Endodermal cell (in vitro differentiated cells): Measurements from ENCODE around the gene DACH1. TPM values are rescaled to one million over a fixed set of nuclear protein-coding genes. Genes with fewer than 3 reads are reported as not detected.

Experiments
- DNase-seq: peaks from one replicate; pipeline ENCODE4 v3.0.0-alpha.2; 2017
- H3K27ac ChIP-seq: 2 replicates; pipeline ENCODE4 v1.5.1; 2013; ENCODE audit warnings: mild to moderate bottlenecking, low read depth, low read length, moderate library complexity
- H3K27me3 ChIP-seq: 2 replicates; pipeline ENCODE4 v1.6.1; 2013; ENCODE audit warnings: mild to moderate bottlenecking, low read length, moderate library complexity; ENCODE audit not compliant: insufficient read depth, control insufficient read depth, poor library complexity, severe bottlenecking
- H3K36me3 ChIP-seq: 2 replicates; pipeline ENCODE4 v1.7.0; 2013; ENCODE audit warnings: mild to moderate bottlenecking, low read length, moderate library complexity; ENCODE audit not compliant: control insufficient read depth, insufficient read depth
- H3K4me1 ChIP-seq: one replicate; pipeline ENCODE4 v1.7.0; 2013; ENCODE audit warnings: low read length; ENCODE audit not compliant: control insufficient read depth, insufficient read depth
- H3K4me3 ChIP-seq: 2 replicates; pipeline ENCODE4 v1.5.1; 2013; ENCODE audit warnings: mild to moderate bottlenecking, low read length, moderate library complexity
- H3K9ac ChIP-seq: 2 replicates; pipeline ENCODE4 v1.6.1; 2013; ENCODE audit warnings: mild to moderate bottlenecking, low read length, moderate library complexity; ENCODE audit not compliant: poor library complexity, severe bottlenecking; ENCODE audit errors: extremely low read depth
- H3K9me3 ChIP-seq: 2 replicates; pipeline ENCODE4 v1.6.1; 2013; ENCODE audit warnings: mild to moderate bottlenecking, low read length, moderate library complexity; ENCODE audit not compliant: control insufficient read depth
- H3K27ac Mint-ChIP-seq: 2 replicates; pipeline ENCODE4 v1.8.0; 2020; ENCODE audit warnings: mixed read lengths
- H3K27me3 Mint-ChIP-seq: 2 replicates; pipeline ENCODE4 v1.8.0; 2021; ENCODE audit warnings: mild to moderate bottlenecking, mixed read lengths; ENCODE audit not compliant: insufficient read depth
- H3K36me3 Mint-ChIP-seq: 2 replicates; pipeline ENCODE4 v1.8.0; 2020; ENCODE audit warnings: low read depth, mixed read lengths
- H3K4me1 Mint-ChIP-seq: 2 replicates; pipeline ENCODE4 v1.8.0; 2020; ENCODE audit warnings: mixed read lengths
- H3K4me3 Mint-ChIP-seq: 2 replicates; pipeline ENCODE4 v1.8.0; 2020; ENCODE audit warnings: mild to moderate bottlenecking, moderate library complexity, mixed read lengths
- H3K9me3 Mint-ChIP-seq: 2 replicates; pipeline ENCODE4 v1.8.0; 2020; ENCODE audit warnings: mild to moderate bottlenecking, mixed read lengths
- CTCF ChIP-seq: fragments of 200-600 bp; sonication (generic); conservative IDR thresholded peaks from 2 replicates; pipeline ENCODE4 v1.5.0; 2021; ENCODE audit warnings: antibody characterized with exemption, mild to moderate bottlenecking
- WGBS, 2 experiments: methylation state at CpG; one replicate each; pipeline versions ENCODE4 v1.1.5 to v1.1.7; 2013; ENCODE audit warnings: missing lambda C conversion rate in 2 of 2, mixed read lengths in 1 of 2; ENCODE audit not compliant: insufficient coverage in 1 of 2, insufficient read length in 1 of 2; 5-methylcytosine and 5-hydroxymethylcytosine counted together
- total RNA-seq, 2 donors: library from RNA; stranded (reverse); fragmentation: NEBNext Ultra II Directional in 1 of 2; extraction: Animal tissue kit (Norgen Biotek cat#: 25700) in 1 of 2; gene quantifications; 2 replicates in 1 of 2; 3 replicates in 1 of 2; pipeline ENCODE4 v1.2.1, GENCODE V29; 2021

The DACH1 gene
- total RNA-seq, 2 donors from 2014 or later: 0.81 to 1.2 TPM

- Histone ChIP-seq H3K4me3 (no peak overlapping the region), H3K36me3 (no peaks in the 10 kb centered on the region), H3K9me3 (no peaks in the 10 kb centered on the region), H3K9ac (no peak overlapping the region), H3K27ac (peak overlapping the region; percentile 82), H3K27me3 (no peaks in the 10 kb centered on the region), H3K4me1 (no peaks in the 10 kb centered on the region)
- no peaks in the 10 kb centered on the region for H3K36me3 Mint-ChIP-seq
- DNase-seq: no peak
- no peak overlapping the region for H3K4me3 Mint-ChIP-seq
- WGBS, 2 experiments: 80 to 83% methylated on average over 1 to 3 of the region's 3 CpGs
- H3K27ac Mint-ChIP-seq: no peak overlapping the region
- H3K9me3 Mint-ChIP-seq: no peaks in the 10 kb centered on the region
- no peak for TF ChIP-seq CTCF
- peaks cover 6% of the 10 kb centered on the region for H3K4me1 Mint-ChIP-seq
- no peaks in the 10 kb centered on the region for H3K27me3 Mint-ChIP-seq
Observed at GRCh38 chr13:71853725-71854124, 13.3 kb downstream of the DACH1 start.

- Mint-ChIP-seq H3K27ac (no peak overlapping the region), H3K9me3 (no peaks in the 10 kb centered on the region), H3K4me3 (no peak overlapping the region), H3K36me3 (no peaks in the 10 kb centered on the region), H3K4me1 (peaks cover 6% of the 10 kb centered on the region), H3K27me3 (no peaks in the 10 kb centered on the region)
- Histone ChIP-seq H3K9ac (no peak overlapping the region), H3K27ac (peak overlapping the region; percentile 82), H3K4me1 (no peaks in the 10 kb centered on the region), H3K4me3 (no peak overlapping the region), H3K27me3 (no peaks in the 10 kb centered on the region), H3K36me3 (no peaks in the 10 kb centered on the region), H3K9me3 (no peaks in the 10 kb centered on the region)
- no peak for DNase-seq
- WGBS, 2 experiments: 82 to 100% methylated on average over 2 of the region's 2 CpGs
- no peak for TF ChIP-seq CTCF
Observed at GRCh38 chr13:71852736-71853135, 14.3 kb downstream of the DACH1 start.

- no peaks in the 10 kb centered on the region for H3K36me3 Mint-ChIP-seq
- H3K27ac Mint-ChIP-seq: no peak overlapping the region
- H3K36me3 ChIP-seq: no peaks in the 10 kb centered on the region
- H3K9ac ChIP-seq: no peak overlapping the region
- peak overlapping the region; percentile 82 for H3K27ac ChIP-seq
- no peaks in the 10 kb centered on the region for H3K9me3 ChIP-seq
- H3K4me1 Mint-ChIP-seq: peaks cover 6% of the 10 kb centered on the region
- no peaks in the 10 kb centered on the region for H3K9me3 Mint-ChIP-seq
- H3K27me3 ChIP-seq: no peaks in the 10 kb centered on the region
- WGBS, 2 experiments: 63 to 74% methylated on average over 8 to 9 of the region's 9 CpGs
- no peaks in the 10 kb centered on the region for H3K4me1 ChIP-seq
- no peak for TF ChIP-seq CTCF
- no peak overlapping the region for H3K4me3 Mint-ChIP-seq
- no peak for DNase-seq
- no peak overlapping the region for H3K4me3 ChIP-seq
- H3K27me3 Mint-ChIP-seq: no peaks in the 10 kb centered on the region
Observed at GRCh38 chr13:71851498-71852409, 15.2 kb downstream of the DACH1 start.
